ENCODE data around the gene RILPL1. TPM values are rescaled to one million over a fixed set of nuclear protein-coding genes. Genes with fewer than 3 reads are reported as not detected.

RILPL1 gene
- total and polyA plus RNA-seq, 9 of the 15 experiments (the other 6 are each of a cell fraction or from before 2014, with no cell fraction given) = 0.25 to 10.6 (median 8.6) TPM

GRCh38 chr12:123571343-123571813, 37.9 kb upstream of the RILPL1 start (continued):
- TF ChIP-seq TEAD4 (IDR thresholded peaks at IDR 0.05; ENCODE audit: low read length) = peak; percentile 59; the same call in 1 of the 2 replicates
- TF ChIP-seq TEAD4 (CRISPR knock-in tag; IDR thresholded peaks at IDR 0.05; ENCODE audit: borderline replicate concordance) = no peak
- peak; percentile 98 for TF ChIP-seq ZNF12 (CRISPR knock-in tag; IDR thresholded peaks at IDR 0.05)
- peak; percentile 91 for TF ChIP-seq HCFC1 (IDR thresholded peaks at IDR 0.05; ENCODE audit: low read depth, low read length)
- TF ChIP-seq NFE2 (IDR thresholded peaks at IDR 0.05; ENCODE audit: low read depth) = 0 out of 2 replicates have a peak, but pooled peaks have one; percentile 11
- TF ChIP-seq UBTF (IDR thresholded peaks at IDR 0.05; ENCODE audit: borderline replicate concordance in 1 of 2, low read depth in 2 of 2, low read length in 2 of 2) = no peak
- peak; percentile 43 for TF ChIP-seq ATF3 (IDR thresholded peaks at IDR 0.05)
- TF ChIP-seq ATF3 (CRISPR knock-in tag; conservative IDR thresholded peaks at IDR 0.05) = no peak
- no peak for TF ChIP-seq GTF2B (IDR thresholded peaks at IDR 0.05; ENCODE audit: extremely low read depth, insufficient read length)
- TF ChIP-seq PYGO2 (tag; IDR thresholded peaks at IDR 0.05) = no peak
- peak; percentile 76 to 77 for TF ChIP-seq SIX5 (IDR thresholded peaks at IDR 0.05; ENCODE audit: borderline replicate concordance in 1 of 2, insufficient read depth in 1 of 2, low read depth in 1 of 2, low read length in 2 of 2)
- no peak for TF ChIP-seq NUFIP1 (IDR thresholded peaks at IDR 0.05; ENCODE audit: partially characterized antibody)
- TF ChIP-seq GABPB1 (CRISPR knock-in tag; IDR thresholded peaks at IDR 0.05) = no peak
- TF ChIP-seq TEAD2 (tag; IDR thresholded peaks at IDR 0.05) = peak; percentile 63; the same call in 1 of the 2 replicates
- no peak for TF ChIP-seq RBM17 (IDR thresholded peaks at IDR 0.05; ENCODE audit: borderline replicate concordance, low read depth, low read length)
- no peak for TF ChIP-seq ZNF274 (IDR thresholded peaks at IDR 0.05; ENCODE audit: borderline replicate concordance, low read depth, low read length)
- no peak for TF ChIP-seq ZNF707 (CRISPR knock-in tag; conservative IDR thresholded peaks at IDR 0.05)
- no peak for TF ChIP-seq BRCA1 (IDR thresholded peaks at IDR 0.05)
- no peak for TF ChIP-seq BRCA1 (CRISPR knock-in tag; IDR thresholded peaks at IDR 0.05)
- TF ChIP-seq MAX (CRISPR knock-in tag; IDR thresholded peaks at IDR 0.05) = peak; percentile 63; the same call in 1 of the 2 replicates
- TF ChIP-seq PHF20 (IDR thresholded peaks at IDR 0.05; ENCODE audit: partially characterized antibody) = peak; percentile 26
- no peak for TF ChIP-seq RFX1 (IDR thresholded peaks at IDR 0.05)
- TF ChIP-seq C11orf30 (IDR thresholded peaks at IDR 0.05; ENCODE audit: low read depth) = peak; percentile 53
- no peak for TF ChIP-seq CREB1 (IDR thresholded peaks at IDR 0.05)
- TF ChIP-seq CREB1 (CRISPR knock-in tag; IDR thresholded peaks at IDR 0.05) = no peak
- TF ChIP-seq TOE1 (IDR thresholded peaks at IDR 0.05; ENCODE audit: borderline replicate concordance) = peak; percentile 94
- TF ChIP-seq TOE1 (CRISPR knock-in tag; IDR thresholded peaks at IDR 0.05; ENCODE audit: borderline replicate concordance, low read depth) = no peak
- no peak for TF ChIP-seq ELF2 (CRISPR knock-in tag; IDR thresholded peaks at IDR 0.05)

Measured in K562 (cell line).